Measurements from ENCODE around the gene SET. TPM values are rescaled to one million over a fixed set of nuclear protein-coding genes. Genes with fewer than 3 reads are reported as not detected.
A peak's percentile ranks its signal among the peaks of the same experiment; 100 is the strongest.

SET gene
- total RNA-seq, 1 donor from 2014 or later: 891 TPM

DNA sequence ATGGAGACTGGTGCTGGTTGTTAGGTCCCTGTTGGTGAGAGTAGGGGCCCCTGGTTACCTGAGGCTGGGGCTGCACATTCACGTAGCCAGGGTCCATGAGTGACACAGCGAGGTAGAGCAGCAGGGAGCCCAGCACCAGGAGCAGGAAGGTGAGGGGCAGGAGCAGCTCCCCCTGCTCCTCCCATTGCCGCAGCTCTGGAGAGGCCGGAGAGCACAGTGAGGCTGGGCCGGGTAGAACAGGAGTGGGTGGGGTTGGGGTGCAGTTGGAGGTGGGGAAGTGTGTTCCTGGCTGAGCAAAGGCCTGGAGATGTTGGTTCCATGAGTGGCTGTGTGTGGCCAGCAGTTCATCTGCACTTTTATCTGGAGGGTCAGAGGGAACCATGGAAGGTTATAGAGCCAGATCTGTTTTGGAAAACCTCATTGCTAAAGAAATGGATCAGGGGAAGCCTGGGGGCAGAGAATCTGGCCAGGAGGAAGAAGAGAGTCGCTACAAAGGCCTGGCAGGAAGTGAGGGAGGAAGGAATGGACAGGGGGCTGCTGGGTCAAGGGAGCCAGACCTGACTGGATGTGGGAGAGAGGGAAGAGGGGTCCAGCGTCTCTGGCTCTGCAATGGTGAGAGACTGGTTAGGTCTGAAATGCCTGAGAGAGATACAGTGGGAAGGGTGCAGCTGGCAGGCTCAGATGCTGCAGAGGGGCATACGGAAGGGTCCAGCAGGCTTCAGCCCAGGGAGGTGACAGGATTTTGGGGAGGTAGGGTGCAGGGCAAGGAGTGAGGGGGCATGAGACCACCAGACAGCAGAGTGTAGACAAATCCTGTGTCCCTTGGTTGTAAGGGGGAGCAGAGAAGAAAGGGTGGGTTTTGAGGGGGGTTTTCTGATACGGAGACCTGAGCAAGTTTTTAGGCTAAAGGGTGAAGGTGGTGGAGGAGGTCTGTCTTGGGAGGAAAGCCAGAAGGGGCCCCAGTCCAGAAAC lies 33.6 kb downstream of the SET start:
- H3K27me3 Mint-ChIP-seq (ENCODE audit: low read depth): peaks cover 4% of the 10 kb centered on the region
- H3K4me3 Mint-ChIP-seq: peak overlapping the region; percentile 89
- H3K27ac Mint-ChIP-seq (ENCODE audit: unreplicated experiment): no peak overlapping the region
- H3K36me3 Mint-ChIP-seq (ENCODE audit: low read depth): no peaks in the 10 kb centered on the region
- DNase-seq (ENCODE audit: low read depth, low spot score): no peak
- H3K4me1 Mint-ChIP-seq: peaks cover 30% of the 10 kb centered on the region
- TF ChIP-seq, protein P1, sequence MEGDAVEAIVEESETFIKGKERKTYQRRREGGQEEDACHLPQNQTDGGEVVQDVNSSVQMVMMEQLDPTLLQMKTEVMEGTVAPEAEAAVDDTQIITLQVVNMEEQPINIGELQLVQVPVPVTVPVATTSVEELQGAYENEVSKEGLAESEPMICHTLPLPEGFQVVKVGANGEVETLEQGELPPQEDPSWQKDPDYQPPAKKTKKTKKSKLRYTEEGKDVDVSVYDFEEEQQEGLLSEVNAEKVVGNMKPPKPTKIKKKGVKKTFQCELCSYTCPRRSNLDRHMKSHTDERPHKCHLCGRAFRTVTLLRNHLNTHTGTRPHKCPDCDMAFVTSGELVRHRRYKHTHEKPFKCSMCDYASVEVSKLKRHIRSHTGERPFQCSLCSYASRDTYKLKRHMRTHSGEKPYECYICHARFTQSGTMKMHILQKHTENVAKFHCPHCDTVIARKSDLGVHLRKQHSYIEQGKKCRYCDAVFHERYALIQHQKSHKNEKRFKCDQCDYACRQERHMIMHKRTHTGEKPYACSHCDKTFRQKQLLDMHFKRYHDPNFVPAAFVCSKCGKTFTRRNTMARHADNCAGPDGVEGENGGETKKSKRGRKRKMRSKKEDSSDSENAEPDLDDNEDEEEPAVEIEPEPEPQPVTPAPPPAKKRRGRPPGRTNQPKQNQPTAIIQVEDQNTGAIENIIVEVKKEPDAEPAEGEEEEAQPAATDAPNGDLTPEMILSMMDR (conservative IDR thresholded peaks at IDR 0.05): no peak
- peaks cover 3% of the 10 kb centered on the region for H3K9me3 Mint-ChIP-seq

DNA sequence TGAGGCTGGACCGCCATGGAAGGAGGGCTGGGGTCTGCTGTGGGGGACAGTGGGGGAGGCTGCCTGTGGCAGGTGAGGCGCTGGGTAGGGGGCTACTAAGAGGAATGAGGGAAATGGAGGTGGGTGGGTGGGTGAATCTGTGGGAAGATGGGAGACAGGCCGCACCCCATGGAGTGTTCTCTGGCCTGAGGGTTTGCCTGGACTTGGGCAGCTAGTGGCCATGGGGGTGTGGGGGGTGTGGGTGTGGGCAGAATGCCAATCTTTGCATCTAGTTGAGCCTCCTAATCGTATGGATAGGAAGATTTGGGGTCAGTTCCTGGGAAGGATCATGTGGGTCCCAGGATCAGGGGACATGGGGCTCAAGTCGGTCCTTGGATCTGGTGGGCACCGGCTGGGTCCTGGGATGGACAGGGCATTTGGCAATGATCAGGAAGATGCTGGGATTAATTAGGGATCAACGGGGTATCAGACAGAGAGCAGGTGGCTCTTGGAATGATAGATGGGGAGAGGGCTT lies 34.4 kb downstream of the SET start:
- TF ChIP-seq, protein P1 (conservative IDR thresholded peaks at IDR 0.05): no peak
- peaks cover 30% of the 10 kb centered on the region for H3K4me1 Mint-ChIP-seq
- DNase-seq (ENCODE audit: low read depth, low spot score): no peak
- peaks cover 4% of the 10 kb centered on the region for H3K27me3 Mint-ChIP-seq (ENCODE audit: low read depth)
- H3K9me3 Mint-ChIP-seq: peaks cover 3% of the 10 kb centered on the region
- H3K36me3 Mint-ChIP-seq (ENCODE audit: low read depth): no peaks in the 10 kb centered on the region
- H3K27ac Mint-ChIP-seq (ENCODE audit: unreplicated experiment): peak overlapping the region; percentile 48
- peak overlapping the region; percentile 89 for H3K4me3 Mint-ChIP-seq

DNA sequence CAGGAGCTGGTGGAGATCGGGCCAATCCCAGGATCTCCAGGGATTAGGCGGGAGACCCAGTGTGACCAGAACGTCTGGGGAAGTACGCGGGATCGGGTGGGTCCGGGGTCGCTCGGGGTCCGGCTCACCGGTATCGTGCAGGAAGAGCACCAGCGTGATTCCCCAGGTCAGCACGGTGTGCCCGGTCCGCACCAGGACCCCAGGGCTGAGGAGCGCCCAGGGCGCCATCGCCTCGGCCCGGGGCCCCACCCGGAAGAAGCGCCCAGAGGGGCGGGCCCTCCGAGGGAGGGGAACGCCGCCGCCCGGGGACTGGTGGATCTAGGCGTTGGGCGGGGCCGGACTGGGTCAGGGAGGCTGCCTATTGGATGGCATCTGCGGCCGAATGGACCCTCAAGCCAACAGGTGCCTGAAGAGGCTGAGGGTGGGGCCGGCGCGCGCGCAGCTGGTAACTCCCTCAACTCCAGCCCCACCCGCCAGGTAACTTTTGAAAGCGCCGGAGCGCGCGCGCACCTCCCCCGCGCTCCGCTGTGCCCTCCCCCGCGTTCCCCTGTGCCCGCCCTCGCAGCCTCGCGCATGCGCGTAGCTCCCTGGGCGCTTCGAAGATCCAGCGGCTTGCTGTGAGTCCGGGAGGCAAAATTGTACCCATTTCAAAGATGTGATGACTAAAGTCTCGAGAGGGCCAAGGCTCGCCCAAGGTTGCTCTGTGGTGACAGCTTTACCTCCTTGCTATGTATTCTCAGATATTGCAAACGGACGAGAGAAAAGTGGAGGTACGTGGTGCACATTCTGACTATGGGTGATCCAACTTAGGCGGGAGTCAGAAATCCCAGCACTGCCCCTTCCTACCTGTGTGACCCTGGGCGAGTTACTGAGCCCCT lies 35.1 kb downstream of the SET start, which contains the start of gene ZDHHC12:
ZDHHC12 (minus strand) TSS at position 262 of the 878 bp plus-strand sequence; CDS start at position 228, 34 bp downstream.
- Mint-ChIP-seq H3K27ac (ENCODE audit: unreplicated experiment) (peak within 1 kb of the TSS; percentile 75), H3K9me3 (peaks cover 3% of the 10 kb centered on the region), H3K36me3 (ENCODE audit: low read depth) (no peaks in the 10 kb centered on the region), H3K4me3 (peak within 1 kb of the TSS; percentile 89), H3K27me3 (ENCODE audit: low read depth) (peaks cover 4% of the 10 kb centered on the region), H3K4me1 (peaks cover 30% of the 10 kb centered on the region)
- peak; percentile 77 for DNase-seq (ENCODE audit: low read depth, low spot score)
- TF ChIP-seq, protein P1 (conservative IDR thresholded peaks at IDR 0.05): no peak

DNA sequence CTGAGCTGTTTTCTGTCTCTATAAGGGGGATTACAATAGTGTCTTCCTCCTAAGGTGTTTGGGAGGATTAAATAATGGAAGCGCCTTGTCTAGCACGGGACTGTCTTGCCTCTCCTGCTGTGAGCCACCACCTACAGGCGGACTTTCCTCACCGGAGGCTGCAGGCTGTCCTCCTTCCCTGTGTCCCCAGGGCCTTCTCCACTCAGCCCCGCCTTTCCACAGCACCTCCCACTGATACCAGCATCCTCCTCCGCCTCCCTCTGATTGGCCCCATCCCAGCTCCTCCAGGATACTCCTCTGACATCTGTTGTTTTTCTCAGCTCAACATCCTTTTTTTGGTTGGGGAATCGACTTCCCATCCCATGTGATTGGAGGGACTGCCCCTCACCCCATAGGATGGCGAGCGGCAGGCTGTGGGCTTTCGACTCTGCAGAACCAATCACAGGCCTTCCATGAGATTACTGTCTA lies 35.8 kb downstream of the SET start:
- H3K4me1 Mint-ChIP-seq: peaks cover 30% of the 10 kb centered on the region
- no peak for DNase-seq (ENCODE audit: low read depth, low spot score)
- peaks cover 3% of the 10 kb centered on the region for H3K9me3 Mint-ChIP-seq
- TF ChIP-seq, protein P1 (conservative IDR thresholded peaks at IDR 0.05): no peak
- H3K36me3 Mint-ChIP-seq (ENCODE audit: low read depth): no peaks in the 10 kb centered on the region
- peak overlapping the region; percentile 84 for H3K4me3 Mint-ChIP-seq
- H3K27ac Mint-ChIP-seq (ENCODE audit: unreplicated experiment): no peak overlapping the region
- H3K27me3 Mint-ChIP-seq (ENCODE audit: low read depth): peaks cover 4% of the 10 kb centered on the region

DNA sequence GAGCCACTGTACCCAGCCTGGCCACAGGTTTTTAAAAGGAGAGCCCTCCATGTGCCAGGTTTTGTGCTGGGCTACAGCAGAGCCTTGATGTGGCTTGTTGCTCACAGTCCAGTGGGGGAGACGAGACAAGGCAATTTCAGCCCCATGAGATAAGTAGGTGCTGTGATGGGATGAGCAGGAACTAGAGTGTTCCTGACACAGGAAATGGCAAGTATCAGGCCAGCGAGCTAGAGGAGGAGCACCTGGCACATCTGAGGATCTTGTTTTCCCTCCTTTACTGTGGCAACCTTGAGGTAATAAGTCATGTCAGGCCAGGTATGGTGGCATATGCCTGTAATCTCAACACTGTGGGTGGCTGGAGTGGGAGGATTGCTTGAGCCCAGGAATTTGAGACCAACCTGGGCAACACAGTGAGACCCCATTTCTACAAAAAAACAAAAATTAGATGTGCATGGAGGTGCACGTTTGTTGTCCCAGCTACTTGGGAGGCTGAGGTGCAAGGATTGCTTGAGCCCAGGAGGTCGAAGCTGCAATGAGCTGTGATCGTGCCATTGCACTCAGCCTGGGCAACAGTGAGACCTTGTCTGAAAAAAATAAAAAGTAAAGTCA lies 38.7 kb downstream of the SET start:
- TF ChIP-seq, protein P1 (conservative IDR thresholded peaks at IDR 0.05): no peak
- peaks cover 4% of the 10 kb centered on the region for H3K27me3 Mint-ChIP-seq (ENCODE audit: low read depth)
- peaks cover 24% of the 10 kb centered on the region for H3K4me1 Mint-ChIP-seq
- H3K36me3 Mint-ChIP-seq (ENCODE audit: low read depth): no peaks in the 10 kb centered on the region
- DNase-seq (ENCODE audit: low read depth, low spot score): no peak
- no peak overlapping the region for H3K27ac Mint-ChIP-seq (ENCODE audit: unreplicated experiment)
- no peak overlapping the region for H3K4me3 Mint-ChIP-seq
- H3K9me3 Mint-ChIP-seq: peaks cover 3% of the 10 kb centered on the region
